ENCODE results near the gene RRAGA. TPM values are rescaled to one million over a fixed set of nuclear protein-coding genes. Genes with fewer than 3 reads are reported as not detected.

The RRAGA gene
- total and polyA plus RNA-seq, 9 of the 15 experiments (the other 6 are each of a cell fraction or from before 2014, with no cell fraction given) = 6.0 to 44.7 (median 18.8) TPM

GRCh38 chr9:19048966-19049916 is at the start of gene RRAGA (continued):
- TF ChIP-seq UBTF (IDR thresholded peaks at IDR 0.05; ENCODE audit: borderline replicate concordance in 1 of 2, low read depth in 2 of 2, low read length in 2 of 2) (peak; percentile 56 to 66; a peak in 2 of 4 replicates), YY1 (IDR thresholded peaks at IDR 0.05; ENCODE audit: borderline replicate concordance in 1 of 3, control insufficient read depth in 1 of 3, extremely low read depth in 1 of 3, insufficient read depth in 3 of 3, insufficient read length in 1 of 3, insufficient replicate concordance in 2 of 3, low read depth in 1 of 3, low read length in 2 of 3) (peak in 2 of 3 experiments; percentile 82 to 89), EP400 (IDR thresholded peaks at IDR 0.05) (peak; percentile 79), JUND (IDR thresholded peaks at IDR 0.05; ENCODE audit: borderline replicate concordance, low read depth, low read length) (peak; percentile 0; the same call in 1 of the 2 replicates), JUND (tag; IDR thresholded peaks at IDR 0.05; ENCODE audit: borderline replicate concordance, low read depth, low read length) (no peak; the same call in 2 of the 3 replicates), NFIC (IDR thresholded peaks at IDR 0.05) (peak; percentile 48), PHF20 (IDR thresholded peaks at IDR 0.05; ENCODE audit: partially characterized antibody) (peak; percentile 55), TAF1 (IDR thresholded peaks at IDR 0.05; ENCODE audit: control insufficient read depth, extremely low read depth, insufficient read depth, low read length, severe bottlenecking) (peak; percentile 75), NRF1 (conservative IDR thresholded peaks at IDR 0.05 in 1 of 2, IDR thresholded peaks at IDR 0.05 in 1 of 2) (peak; percentile 62 to 67), POLR2G (IDR thresholded peaks at IDR 0.05; ENCODE audit: low read depth, low read length) (peak; percentile 96), CHD2 (IDR thresholded peaks at IDR 0.05; ENCODE audit: low read depth, low read length) (peak; percentile 98), NCOR1 (IDR thresholded peaks at IDR 0.05) (peak; percentile 24; the same call in 1 of the 2 replicates), TOE1 (IDR thresholded peaks at IDR 0.05; ENCODE audit: borderline replicate concordance) (0 out of 2 replicates have a peak, but pooled peaks have one; percentile 42), TOE1 (CRISPR knock-in tag; IDR thresholded peaks at IDR 0.05; ENCODE audit: borderline replicate concordance, low read depth) (no peak), SMAD1 (IDR thresholded peaks at IDR 0.05; ENCODE audit: low read depth, low read length, partially characterized antibody) (peak; percentile 15), SMC3 (conservative IDR thresholded peaks at IDR 0.05; ENCODE audit: insufficient read depth, low read depth, low read length) (peak; percentile 39; the same call in 1 of the 2 replicates), DNMT1 (IDR thresholded peaks at IDR 0.05) (no peak), ARHGAP35 (IDR thresholded peaks at IDR 0.05; ENCODE audit: partially characterized antibody) (peak; percentile 87), SOX6 (IDR thresholded peaks at IDR 0.05) (peak; percentile 53), RBBP5 (IDR thresholded peaks at IDR 0.05; ENCODE audit: borderline replicate concordance, insufficient read depth, low read length, poor library complexity, severe bottlenecking) (peak; percentile 82), ZBTB2 (IDR thresholded peaks at IDR 0.05) (0 out of 2 replicates have a peak, but pooled peaks have one; percentile 16), ARID1B (IDR thresholded peaks at IDR 0.05) (peak; percentile 47)
